ENCODE data around the gene SERINC5. TPM values are rescaled to one million over a fixed set of nuclear protein-coding genes. Genes with fewer than 3 reads are reported as not detected.

SERINC5 gene
- total and polyA plus RNA-seq, 4 donors = 6.2 to 84.5 (median 23.9) TPM

- no peak for ATAC-seq (ENCODE audit: insufficient read depth, low FRiP score)
- H3K9ac ChIP-seq (ENCODE audit: insufficient read depth in 1 of 2, low read length in 2 of 2) = no peak overlapping the region
- TF ChIP-seq, protein P1, sequence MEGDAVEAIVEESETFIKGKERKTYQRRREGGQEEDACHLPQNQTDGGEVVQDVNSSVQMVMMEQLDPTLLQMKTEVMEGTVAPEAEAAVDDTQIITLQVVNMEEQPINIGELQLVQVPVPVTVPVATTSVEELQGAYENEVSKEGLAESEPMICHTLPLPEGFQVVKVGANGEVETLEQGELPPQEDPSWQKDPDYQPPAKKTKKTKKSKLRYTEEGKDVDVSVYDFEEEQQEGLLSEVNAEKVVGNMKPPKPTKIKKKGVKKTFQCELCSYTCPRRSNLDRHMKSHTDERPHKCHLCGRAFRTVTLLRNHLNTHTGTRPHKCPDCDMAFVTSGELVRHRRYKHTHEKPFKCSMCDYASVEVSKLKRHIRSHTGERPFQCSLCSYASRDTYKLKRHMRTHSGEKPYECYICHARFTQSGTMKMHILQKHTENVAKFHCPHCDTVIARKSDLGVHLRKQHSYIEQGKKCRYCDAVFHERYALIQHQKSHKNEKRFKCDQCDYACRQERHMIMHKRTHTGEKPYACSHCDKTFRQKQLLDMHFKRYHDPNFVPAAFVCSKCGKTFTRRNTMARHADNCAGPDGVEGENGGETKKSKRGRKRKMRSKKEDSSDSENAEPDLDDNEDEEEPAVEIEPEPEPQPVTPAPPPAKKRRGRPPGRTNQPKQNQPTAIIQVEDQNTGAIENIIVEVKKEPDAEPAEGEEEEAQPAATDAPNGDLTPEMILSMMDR (IDR thresholded peaks at IDR 0.05; ENCODE audit: control extremely low read depth, extremely low read depth) = no peak
- H3K27me3 ChIP-seq (ENCODE audit: control insufficient read depth in 3 of 3, insufficient read depth in 3 of 3, low read length in 2 of 3) = no peaks in the 10 kb centered on the region
- no peaks in the 10 kb centered on the region for H3K9me3 ChIP-seq (ENCODE audit: control insufficient read depth in 4 of 4, insufficient read depth in 3 of 4, low read length in 3 of 4)
- no peak overlapping the region for H3K4me3 ChIP-seq
- no peak overlapping the region for H3K27ac ChIP-seq (ENCODE audit: low read depth in 1 of 2, low read length in 1 of 2)
- no peak for DNase-seq
- peaks cover 0 to 10% (median 4%) of the 10 kb centered on the region in 5 donors for H3K4me1 ChIP-seq (ENCODE audit: control insufficient read depth in 5 of 5, insufficient read depth in 5 of 5, low read length in 5 of 5)
- peaks cover 9 to 36% (median 24%) of the 10 kb centered on the region in 4 donors for H3K36me3 ChIP-seq (ENCODE audit: control insufficient read depth in 4 of 4, insufficient read depth in 4 of 4, low read length in 4 of 4)
- 51 to 78% methylated on average over 5 of the region's 5 CpGs for WGBS, 2 donors
Measured at GRCh38 chr5:80174790-80175189, 81.1 kb downstream of the SERINC5 start.

DNA sequence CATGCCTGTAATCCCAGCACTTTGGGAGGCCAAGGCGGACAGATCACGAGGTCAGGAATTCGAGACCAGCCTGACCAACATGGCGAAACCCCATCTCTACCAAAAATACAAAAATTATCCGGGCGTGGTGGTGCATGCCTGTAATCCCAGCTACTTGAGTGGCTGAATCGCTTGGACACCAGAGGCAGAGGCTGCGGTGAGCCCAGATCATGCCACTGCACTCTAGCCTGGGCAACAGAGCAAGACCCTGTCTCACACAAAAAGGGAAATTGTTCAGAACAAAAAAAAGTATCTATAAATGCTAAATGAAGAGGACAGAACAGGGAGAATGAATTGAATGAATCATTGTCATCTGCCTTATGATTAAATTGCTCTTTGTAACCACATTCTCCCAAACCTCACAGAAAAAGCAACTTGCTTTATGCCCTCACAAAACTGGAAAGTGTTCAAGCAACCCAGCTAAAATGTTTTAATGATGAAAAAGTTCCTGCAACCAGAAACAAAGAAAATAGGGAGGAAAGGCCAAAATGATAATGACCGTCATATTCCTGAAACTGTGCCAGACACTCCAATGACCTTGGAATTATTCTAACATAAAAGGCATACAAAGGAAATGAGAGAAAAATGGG lies 83.7 kb downstream of the SERINC5 start:
- DNase-seq = peak in 2 of 3 donors; percentile 78 to 79
- TF ChIP-seq, protein P1 (IDR thresholded peaks at IDR 0.05; ENCODE audit: control extremely low read depth, extremely low read depth) = no peak
- Histone ChIP-seq H3K36me3 (ENCODE audit: control insufficient read depth in 4 of 4, insufficient read depth in 4 of 4, low read length in 4 of 4) (peaks cover 7 to 45% (median 27%) of the 10 kb centered on the region in 4 donors), H3K9ac (ENCODE audit: insufficient read depth in 1 of 2, low read length in 2 of 2) (no peak overlapping the region), H3K27ac (ENCODE audit: low read depth in 1 of 2, low read length in 1 of 2) (no peak overlapping the region), H3K27me3 (ENCODE audit: control insufficient read depth in 3 of 3, insufficient read depth in 3 of 3, low read length in 2 of 3) (no peaks in the 10 kb centered on the region), H3K4me1 (ENCODE audit: control insufficient read depth in 5 of 5, insufficient read depth in 5 of 5, low read length in 5 of 5) (peaks cover 0 to 10% (median 3%) of the 10 kb centered on the region in 5 donors), H3K9me3 (ENCODE audit: control insufficient read depth in 4 of 4, insufficient read depth in 3 of 4, low read length in 3 of 4) (no peaks in the 10 kb centered on the region), H3K4me3 (no peak overlapping the region)
- WGBS, 2 donors = 93 to 95% methylated on average over 9 of the region's 9 CpGs
- ATAC-seq (ENCODE audit: insufficient read depth, low FRiP score) = no peak

DNA sequence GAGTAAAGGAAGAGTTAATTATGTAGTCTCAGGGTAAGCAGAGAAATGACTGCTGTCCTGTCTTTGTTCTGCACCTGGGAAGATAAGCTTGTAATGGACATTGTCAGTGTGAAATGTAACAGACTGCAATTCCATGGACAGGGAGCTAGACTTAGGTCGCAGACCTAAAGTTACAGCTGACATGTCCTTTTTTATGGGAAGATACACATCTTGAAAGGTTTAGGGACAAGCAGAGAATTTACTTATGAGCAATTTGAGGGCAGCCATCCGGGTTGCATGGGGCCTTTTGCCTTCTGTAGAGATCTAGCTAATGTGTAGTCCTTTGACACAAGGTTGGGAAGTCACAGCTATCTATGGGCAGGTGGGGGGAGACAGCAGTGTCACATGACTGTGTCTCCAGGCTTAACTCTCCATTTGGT lies 85.7 kb downstream of the SERINC5 start:
- Histone ChIP-seq H3K9ac (ENCODE audit: insufficient read depth in 1 of 2, low read length in 2 of 2) (no peak overlapping the region), H3K27me3 (ENCODE audit: control insufficient read depth in 3 of 3, insufficient read depth in 3 of 3, low read length in 2 of 3) (no peaks in the 10 kb centered on the region), H3K36me3 (ENCODE audit: control insufficient read depth in 4 of 4, insufficient read depth in 4 of 4, low read length in 4 of 4) (peaks cover 11 to 43% (median 21%) of the 10 kb centered on the region in 4 donors), H3K4me1 (ENCODE audit: control insufficient read depth in 5 of 5, insufficient read depth in 5 of 5, low read length in 5 of 5) (peaks cover 0 to 15% (median 3%) of the 10 kb centered on the region in 5 donors), H3K27ac (ENCODE audit: low read depth in 1 of 2, low read length in 1 of 2) (no peak overlapping the region), H3K4me3 (no peak overlapping the region), H3K9me3 (ENCODE audit: control insufficient read depth in 4 of 4, insufficient read depth in 3 of 4, low read length in 3 of 4) (no peaks in the 10 kb centered on the region)
- WGBS, 2 donors = 85 to 89% methylated on average over 2 of the region's 2 CpGs
- TF ChIP-seq, protein P1 (IDR thresholded peaks at IDR 0.05; ENCODE audit: control extremely low read depth, extremely low read depth) = no peak
- ATAC-seq (ENCODE audit: insufficient read depth, low FRiP score) (no peak), DNase-seq (no peak)

All from lung (tissue), 12 donors.